Mesenchymal stem cell (in vitro differentiated cells and primary cell): ENCODE results near the gene PNMA5.

Source experiments
- DNase-seq: peaks from one replicate; pipeline ENCODE4 v3.0.0-alpha.2; 2013
- H2AFZ ChIP-seq: one replicate; pipeline ENCODE4 v1.6.1; 2013; ENCODE audit warnings: low read depth, mild to moderate bottlenecking, control low read depth, inconsistent platforms, low read length, moderate library complexity
- H2AK5ac ChIP-seq: 2 replicates; pipeline ENCODE4 v1.6.1; 2013; ENCODE audit warnings: low read length, moderate library complexity, mild to moderate bottlenecking, inconsistent platforms; ENCODE audit not compliant: severe bottlenecking
- H2BK120ac ChIP-seq: one replicate; pipeline ENCODE4 v1.6.1; 2013; ENCODE audit warnings: low read depth, mild to moderate bottlenecking, inconsistent platforms, low read length, moderate library complexity
- H2BK12ac ChIP-seq, 2 experiments: one replicate each; pipeline ENCODE4 v1.6.1; 2013; ENCODE audit warnings: inconsistent platforms in 2 of 2, low read length in 2 of 2, mild to moderate bottlenecking in 2 of 2, moderate library complexity in 2 of 2, control low read depth in 1 of 2
- H2BK15ac ChIP-seq: one replicate; pipeline ENCODE4 v1.6.1; 2013; ENCODE audit warnings: mild to moderate bottlenecking, low read depth, inconsistent platforms; ENCODE audit not compliant: poor library complexity, severe bottlenecking
- H2BK5ac ChIP-seq: 2 replicates; pipeline ENCODE4 v1.6.1; 2013; ENCODE audit warnings: low read depth, mild to moderate bottlenecking, low read length, control low read depth, inconsistent platforms; ENCODE audit not compliant: poor library complexity, severe bottlenecking
- H3K14ac ChIP-seq, 2 experiments: one replicate each; pipeline ENCODE4 v1.6.1; 2013; ENCODE audit warnings: inconsistent platforms in 2 of 2, low read length in 2 of 2, control low read depth in 1 of 2, mild to moderate bottlenecking in 1 of 2, moderate library complexity in 1 of 2
- H3K18ac ChIP-seq, 2 experiments: one replicate each; pipeline ENCODE4 v1.6.1; 2013; ENCODE audit warnings: inconsistent platforms in 2 of 2, low read length in 2 of 2, control low read depth in 1 of 2, low read depth in 1 of 2, mild to moderate bottlenecking in 1 of 2
- H3K23ac ChIP-seq, 2 experiments: one replicate each; pipeline ENCODE4 v1.6.1; 2013; ENCODE audit warnings: inconsistent platforms in 2 of 2, low read length in 2 of 2, mild to moderate bottlenecking in 2 of 2, moderate library complexity in 2 of 2, control low read depth in 1 of 2
- H3K27ac ChIP-seq: 2 replicates; pipeline ENCODE4 v1.5.1; 2013; ENCODE audit warnings: mild to moderate bottlenecking, moderate library complexity, low read length, control low read depth, inconsistent platforms; ENCODE audit not compliant: poor library complexity, severe bottlenecking
- H3K27me3 ChIP-seq, 2 experiments: 2 replicates each; pipeline versions ENCODE4 v1.6.1 to v1.7.0; 2013; ENCODE audit warnings: low read length in 2 of 2, mild to moderate bottlenecking in 2 of 2, moderate library complexity in 2 of 2, control low read depth in 1 of 2, inconsistent platforms in 1 of 2; ENCODE audit not compliant: control insufficient read depth in 1 of 2, insufficient read depth in 1 of 2
- H3K36me3 ChIP-seq, 2 experiments: 2 replicates each; pipeline versions ENCODE4 v1.6.1 to v1.7.0; 2013; ENCODE audit warnings: low read length in 2 of 2, control low read depth in 1 of 2, inconsistent platforms in 1 of 2, low read depth in 1 of 2, mild to moderate bottlenecking in 1 of 2; ENCODE audit not compliant: insufficient read depth in 2 of 2, control insufficient read depth in 1 of 2
- H3K4ac ChIP-seq, 2 experiments: one replicate each; pipeline ENCODE4 v1.6.1; 2013; ENCODE audit warnings: inconsistent platforms in 2 of 2, low read length in 2 of 2, mild to moderate bottlenecking in 2 of 2, moderate library complexity in 2 of 2, control low read depth in 1 of 2, low read depth in 1 of 2
- H3K4me1 ChIP-seq: 2 replicates; pipeline ENCODE4 v1.6.1; 2013; ENCODE audit warnings: low read depth, low read length, control low read depth; ENCODE audit not compliant: control insufficient read depth, insufficient read depth
- H3K4me2 ChIP-seq: 2 replicates; pipeline ENCODE4 v1.6.1; 2013; ENCODE audit warnings: low read length, mild to moderate bottlenecking, inconsistent platforms; ENCODE audit not compliant: poor library complexity, severe bottlenecking
- H3K4me3 ChIP-seq, 2 experiments: 2 replicates each; pipeline versions ENCODE4 v1.5.1 to v1.7.0; 2013; ENCODE audit warnings: low read length in 2 of 2, mild to moderate bottlenecking in 2 of 2, control low read depth in 1 of 2, low read depth in 1 of 2; ENCODE audit not compliant: insufficient read depth in 1 of 2
- H3K79me1 ChIP-seq: replicated peaks from 2 replicates; pipeline ENCODE4 v1.6.1; 2013; ENCODE audit warnings: mild to moderate bottlenecking, control low read depth, low read length, inconsistent platforms; ENCODE audit not compliant: poor library complexity, severe bottlenecking
- H3K9ac ChIP-seq: 2 replicates; pipeline ENCODE4 v1.7.0; 2013; ENCODE audit warnings: mild to moderate bottlenecking, low read length, moderate library complexity
- H3K9me3 ChIP-seq: 2 replicates; pipeline ENCODE4 v1.7.0; 2013; ENCODE audit warnings: mild to moderate bottlenecking, low read length; ENCODE audit not compliant: control insufficient read depth
- H4K8ac ChIP-seq: one replicate; pipeline ENCODE4 v1.6.1; 2013; ENCODE audit warnings: inconsistent platforms, mild to moderate bottlenecking, low read length, moderate library complexity
- H4K91ac ChIP-seq: one replicate; pipeline ENCODE4 v1.6.1; 2013; ENCODE audit warnings: mild to moderate bottlenecking, low read length, inconsistent platforms
- WGBS: methylation state at CpG from one replicate; pipeline ENCODE4 v1.1.7; 2013; ENCODE audit warnings: mixed read lengths; 5-methylcytosine and 5-hydroxymethylcytosine counted together

The PNMA5 gene

DNA sequence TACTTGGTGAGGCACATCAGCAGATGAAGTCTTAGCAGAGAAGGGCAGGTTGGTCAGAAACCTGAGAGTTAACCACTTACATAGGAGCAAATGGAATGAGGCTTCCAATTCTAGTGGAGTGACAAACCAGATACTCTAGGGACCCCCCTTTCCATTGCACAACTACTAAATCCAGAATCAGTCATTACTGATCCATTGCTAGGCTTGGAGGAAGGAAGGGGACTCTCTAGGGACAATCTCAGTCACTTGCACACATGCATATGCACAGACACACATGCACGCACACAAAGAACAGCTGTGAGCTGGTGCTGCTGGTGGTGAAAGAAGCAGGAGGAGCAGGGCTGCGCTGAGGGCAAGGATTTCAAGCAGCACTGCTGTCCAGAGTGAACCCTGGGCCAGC is 25.7 kb downstream of the PNMA5 start:
- Histone ChIP-seq H2BK120ac (no peak overlapping the region), H2BK12ac (no peak overlapping the region)
- WGBS: 89% methylated on average over 2 of the region's 2 CpGs

DNA sequence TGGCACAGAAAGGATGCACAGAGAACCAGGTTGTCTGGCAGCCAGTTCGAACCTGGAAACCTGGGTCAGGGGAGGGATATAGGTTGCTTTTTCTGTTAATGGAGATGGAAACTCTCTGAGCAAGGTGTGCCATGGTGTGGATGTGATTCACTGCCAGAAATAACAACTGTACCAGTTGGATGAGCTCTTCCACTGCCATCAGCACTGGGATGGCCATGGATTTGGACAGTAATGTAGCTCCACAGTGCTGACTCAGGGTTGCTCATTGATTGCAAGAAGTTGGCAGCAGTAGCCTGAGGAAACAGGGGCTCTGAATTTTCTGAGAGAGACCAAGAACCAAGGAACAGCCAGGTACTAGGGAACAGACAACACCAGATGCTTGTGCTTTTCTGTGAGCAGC is 33.8 kb downstream of the PNMA5 start:
- no peaks in the 10 kb centered on the region for H3K79me1 ChIP-seq
- peaks cover 2% of the 10 kb centered on the region for H3K4me1 ChIP-seq
- no peak overlapping the region for H3K23ac ChIP-seq
- no peak overlapping the region for H2BK12ac ChIP-seq
- H4K8ac ChIP-seq: no peak overlapping the region
- H3K4ac ChIP-seq: no peak overlapping the region
- H3K27ac ChIP-seq: no peak overlapping the region
- peak overlapping the region; percentile 10 for H3K9ac ChIP-seq
- H2BK5ac ChIP-seq: no peak overlapping the region
- 93% methylated on average over 1 of the region's 1 CpG for WGBS
- no peak overlapping the region for H2AFZ ChIP-seq
- H3K4me3 ChIP-seq: no peak overlapping the region
- no peak overlapping the region for H2BK120ac ChIP-seq
- H2AK5ac ChIP-seq: no peak overlapping the region
- H3K4me2 ChIP-seq: no peak overlapping the region
- no peak overlapping the region for H2BK15ac ChIP-seq
- no peak overlapping the region for H4K91ac ChIP-seq
- H3K36me3 ChIP-seq: peaks cover 0 to 25% of the 10 kb centered on the region in 2 experiments
- H3K27me3 ChIP-seq: peaks cover 0 to 41% of the 10 kb centered on the region in 2 experiments
- no peaks in the 10 kb centered on the region for H3K9me3 ChIP-seq
- H3K18ac ChIP-seq: no peak overlapping the region
- DNase-seq: no peak
- H3K14ac ChIP-seq: no peak overlapping the region

More for the DNA sequence above, 25.7 kb downstream of the PNMA5 start:
- H3K9ac ChIP-seq: no peak overlapping the region
- H3K14ac ChIP-seq: no peak overlapping the region
- H3K4ac ChIP-seq: no peak overlapping the region
- peaks cover 4% of the 10 kb centered on the region for H3K9me3 ChIP-seq
- no peak overlapping the region for H3K4me2 ChIP-seq
- H2BK5ac ChIP-seq: no peak overlapping the region
- no peak overlapping the region for H4K8ac ChIP-seq
- H4K91ac ChIP-seq: no peak overlapping the region
- DNase-seq: no peak
- no peak overlapping the region for H3K27ac ChIP-seq
- no peak overlapping the region for H3K4me3 ChIP-seq
- no peaks in the 10 kb centered on the region for H3K4me1 ChIP-seq
- no peak overlapping the region for H2AFZ ChIP-seq
- H3K36me3 ChIP-seq: peaks cover 0 to 43% of the 10 kb centered on the region in 2 experiments
- H3K18ac ChIP-seq: no peak overlapping the region
- H2BK15ac ChIP-seq: no peak overlapping the region
- H3K23ac ChIP-seq: no peak overlapping the region
- no peak overlapping the region for H2AK5ac ChIP-seq
- H3K79me1 ChIP-seq: no peaks in the 10 kb centered on the region
- peaks cover 0 to 60% of the 10 kb centered on the region in 2 experiments for H3K27me3 ChIP-seq

DNA sequence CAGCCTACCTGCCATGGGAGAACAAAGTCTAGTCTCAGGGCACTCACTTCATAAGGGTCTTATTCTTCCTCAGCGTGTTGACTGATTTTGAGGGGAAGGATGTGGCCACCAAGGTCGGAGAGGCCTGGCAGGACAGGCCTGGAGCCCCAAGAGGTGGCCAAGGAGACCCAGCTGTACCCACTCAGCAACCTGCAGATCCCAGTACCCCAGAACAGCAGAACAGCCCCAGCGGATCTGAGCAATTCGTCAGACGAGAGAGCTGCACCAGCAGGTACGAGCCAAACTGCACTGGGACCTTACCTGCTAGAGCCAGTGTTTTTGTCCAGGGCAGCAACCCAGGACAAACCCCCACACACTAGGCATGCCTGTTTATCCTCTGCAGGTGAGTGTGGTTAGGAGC is 34.3 kb downstream of the PNMA5 start:
- Histone ChIP-seq H2BK5ac (no peak overlapping the region), H3K4me1 (peaks cover 2% of the 10 kb centered on the region), H2BK12ac (no peak overlapping the region), H3K18ac (peak overlapping the region in 1 of 2 experiments; percentile 38), H2BK120ac (no peak overlapping the region), H3K14ac (no peak overlapping the region), H3K4me2 (no peak overlapping the region), H3K79me1 (no peaks in the 10 kb centered on the region), H3K27me3 (peaks cover 0 to 45% of the 10 kb centered on the region in 2 experiments), H3K4ac (no peak overlapping the region), H3K9me3 (no peaks in the 10 kb centered on the region), H4K91ac (no peak overlapping the region), H3K27ac (no peak overlapping the region), H4K8ac (peak overlapping the region; percentile 1), H3K23ac (no peak overlapping the region), H2AK5ac (no peak overlapping the region), H3K36me3 (peaks cover 0 to 22% of the 10 kb centered on the region in 2 experiments), H3K9ac (peak overlapping the region; percentile 68), H2BK15ac (no peak overlapping the region), H3K4me3 (no peak overlapping the region), H2AFZ (no peak overlapping the region)
- WGBS: 71% methylated on average over 6 of the region's 6 CpGs
- DNase-seq: no peak

GRCh38 chrX:152958524-152959465 is 35.1 kb downstream of the PNMA5 start:
- H3K4me2 ChIP-seq: peak overlapping the region; percentile 4
- H3K14ac ChIP-seq: no peak overlapping the region
- peak overlapping the region in 1 of 2 experiments; percentile 28 for H3K4ac ChIP-seq
- no peak overlapping the region for H3K18ac ChIP-seq
- H3K23ac ChIP-seq: no peak overlapping the region
- no peak overlapping the region for H4K91ac ChIP-seq
- H4K8ac ChIP-seq: peak overlapping the region; percentile 60
- H2BK120ac ChIP-seq: no peak overlapping the region
- peak overlapping the region; percentile 68 for H3K9ac ChIP-seq
- DNase-seq: peak; percentile 86
- no peak overlapping the region for H3K27ac ChIP-seq
- H2BK15ac ChIP-seq: no peak overlapping the region
- no peak overlapping the region for H2BK5ac ChIP-seq
- H3K36me3 ChIP-seq: peaks cover 0 to 14% of the 10 kb centered on the region in 2 experiments
- H2AFZ ChIP-seq: peak overlapping the region; percentile 71
- no peaks in the 10 kb centered on the region for H3K79me1 ChIP-seq
- H3K4me1 ChIP-seq: peaks cover 2% of the 10 kb centered on the region
- no peak overlapping the region for H2AK5ac ChIP-seq
- no peak overlapping the region for H2BK12ac ChIP-seq
- H3K9me3 ChIP-seq: no peaks in the 10 kb centered on the region
- peak overlapping the region in 1 of 2 experiments; percentile 63 for H3K4me3 ChIP-seq
- 18% methylated on average over 43 of the region's 53 CpGs for WGBS
- peaks cover 0 to 42% of the 10 kb centered on the region in 2 experiments for H3K27me3 ChIP-seq
